Activated CD4-positive, alpha-beta T cell treated with anti-CD3 and anti-CD28 coated beads for 36 hours (primary cell): ENCODE data around the gene TUSC7. TPM values are rescaled to one million over a fixed set of nuclear protein-coding genes. Genes with fewer than 3 reads are reported as not detected.

ENCODE experiments used
- ATAC-seq: fragments of 200-7000 bp; cut with Tn5 transposase; one replicate; pipeline ENCODE4 v1.10.0; 2021; ENCODE audit warnings: mild to moderate bottlenecking, moderate library complexity
- CTCF ChIA-PET: fragments of 350-600 bp; sonication (Branson Sonifier 250); formaldehyde crosslinking; loops from one replicate; lab custom pipeline; 2021; ENCODE audit warnings: antibody characterized with exemption; lab: Charles Lee
- POLR2A ChIA-PET: fragments of 350-600 bp; sonication (Branson Sonifier 250); formaldehyde crosslinking; loops from one replicate; lab custom pipeline; 2021; ENCODE audit warnings: antibody characterized with exemption, inconsistent platforms; lab: Charles Lee
- DNase-seq: peaks from one replicate; pipeline ENCODE4 v3.0.0-alpha.2; 2020
- H3K27ac Mint-ChIP-seq: one replicate; pipeline ENCODE4 v1.8.0; 2021; ENCODE audit warnings: mixed read lengths
- H3K27me3 Mint-ChIP-seq: one replicate; pipeline ENCODE4 v1.8.0; 2021; ENCODE audit warnings: mixed read lengths
- H3K36me3 Mint-ChIP-seq: one replicate; pipeline ENCODE4 v1.8.0; 2021; ENCODE audit warnings: low read depth, mixed read lengths
- H3K4me1 Mint-ChIP-seq: one replicate; pipeline ENCODE4 v1.8.0; 2021; ENCODE audit warnings: mixed read lengths
- H3K4me3 Mint-ChIP-seq: one replicate; pipeline ENCODE4 v1.8.0; 2021; ENCODE audit warnings: mild to moderate bottlenecking, moderate library complexity, mixed read lengths
- H3K9me3 Mint-ChIP-seq: one replicate; pipeline ENCODE4 v1.8.0; 2021; ENCODE audit warnings: low read depth, mixed read lengths
- intact Hi-C, 2 experiments: fragments of 100-400 bp; cut with DNase I in 1 of 2; cut with micrococcal nuclease in 1 of 2; formaldehyde crosslinking; loops; one replicate each; pipeline versions ENCODE4 v1.14.2 to v1.15.1; 2022 to 2024; cut with DNase I, micrococcal nuclease
- total RNA-seq, 2 experiments: library from RNA; stranded (reverse); gene quantifications; one replicate each; pipeline ENCODE4 v1.2.3, GENCODE V29; 2021

TUSC7 gene
- total RNA-seq, 2 experiments from 2014 or later, result not detected

GRCh38 chr3:116716490-116716889, 6.9 kb downstream of the TUSC7 start:
- no peak for ATAC-seq
- Mint-ChIP-seq H3K4me1 (no peaks in the 10 kb centered on the region), H3K36me3 (no peaks in the 10 kb centered on the region), H3K27me3 (no peaks in the 10 kb centered on the region), H3K9me3 (no peaks in the 10 kb centered on the region), H3K4me3 (no peak overlapping the region), H3K27ac (no peak overlapping the region)
- no peak for DNase-seq
- POLR2A ChIA-PET, result no interaction called here
- intact Hi-C loops, result no loop called here
- CTCF ChIA-PET, result no interaction called here

- DNase-seq, result no peak
- Mint-ChIP-seq H3K4me1 (no peaks in the 10 kb centered on the region), H3K27me3 (no peaks in the 10 kb centered on the region), H3K9me3 (no peaks in the 10 kb centered on the region), H3K4me3 (no peak overlapping the region), H3K27ac (no peak overlapping the region), H3K36me3 (no peaks in the 10 kb centered on the region)
- intact Hi-C loops, result no loop called here
- ChIA-PET CTCF (no interaction called here), POLR2A (no interaction called here)
- no peak for ATAC-seq
These were observed 8.0 kb downstream of the TUSC7 start for GRCh38 chr3:116717566-116717965.

- Mint-ChIP-seq H3K27ac (no peak overlapping the region), H3K4me1 (no peaks in the 10 kb centered on the region), H3K9me3 (no peaks in the 10 kb centered on the region), H3K27me3 (no peaks in the 10 kb centered on the region), H3K4me3 (no peak overlapping the region), H3K36me3 (no peaks in the 10 kb centered on the region)
- CTCF ChIA-PET, result no interaction called here
- DNase-seq (no peak), ATAC-seq (no peak)
- POLR2A ChIA-PET, result no interaction called here
- intact Hi-C loops, result no loop called here
These were observed 18.9 kb downstream of the TUSC7 start for GRCh38 chr3:116728454-116728853.

- no peak for DNase-seq
- CTCF ChIA-PET, result no interaction called here
- Mint-ChIP-seq H3K36me3 (no peaks in the 10 kb centered on the region), H3K4me1 (no peaks in the 10 kb centered on the region), H3K27ac (no peak overlapping the region), H3K9me3 (peaks cover 2% of the 10 kb centered on the region), H3K4me3 (no peak overlapping the region), H3K27me3 (no peaks in the 10 kb centered on the region)
- no peak for ATAC-seq
- POLR2A ChIA-PET, result no interaction called here
- intact Hi-C loops, result no loop called here
These were observed 24.7 kb downstream of the TUSC7 start for GRCh38 chr3:116734243-116734642.

- Mint-ChIP-seq H3K9me3 (no peaks in the 10 kb centered on the region), H3K27me3 (no peaks in the 10 kb centered on the region), H3K27ac (no peak overlapping the region), H3K4me1 (no peaks in the 10 kb centered on the region), H3K4me3 (no peak overlapping the region), H3K36me3 (no peaks in the 10 kb centered on the region)
- CTCF ChIA-PET, result no interaction called here
- POLR2A ChIA-PET, result no interaction called here
- intact Hi-C loops, result no loop called here
- no peak for ATAC-seq
- DNase-seq, result no peak
These were observed 30.1 kb downstream of the TUSC7 start for GRCh38 chr3:116739678-116740077.

- DNase-seq (no peak), ATAC-seq (no peak)
- POLR2A ChIA-PET, result no interaction called here
- CTCF ChIA-PET, result no interaction called here
- no peaks in the 10 kb centered on the region for H3K27me3 Mint-ChIP-seq
- H3K36me3 Mint-ChIP-seq, result no peaks in the 10 kb centered on the region
- intact Hi-C loops, result no loop called here
- no peaks in the 10 kb centered on the region for H3K4me1 Mint-ChIP-seq
- H3K9me3 Mint-ChIP-seq, result peaks cover under 1% of the 10 kb centered on the region
- H3K27ac Mint-ChIP-seq, result no peak overlapping the region
- H3K4me3 Mint-ChIP-seq, result no peak overlapping the region
These were observed 30.7 kb downstream of the TUSC7 start for GRCh38 chr3:116740293-116740692.

- ChIA-PET CTCF (no interaction called here), POLR2A (no interaction called here)
- Mint-ChIP-seq H3K4me1 (no peaks in the 10 kb centered on the region), H3K27ac (no peak overlapping the region), H3K9me3 (peaks cover 2% of the 10 kb centered on the region), H3K36me3 (no peaks in the 10 kb centered on the region), H3K27me3 (no peaks in the 10 kb centered on the region), H3K4me3 (no peak overlapping the region)
- ATAC-seq (no peak), DNase-seq (no peak)
- intact Hi-C loops, result no loop called here
These were observed 31.9 kb downstream of the TUSC7 start for GRCh38 chr3:116741467-116741866.

- Mint-ChIP-seq H3K9me3 (peaks cover 2% of the 10 kb centered on the region), H3K4me1 (no peaks in the 10 kb centered on the region), H3K27me3 (no peaks in the 10 kb centered on the region), H3K27ac (no peak overlapping the region), H3K36me3 (no peaks in the 10 kb centered on the region), H3K4me3 (no peak overlapping the region)
- no peak for DNase-seq
- ChIA-PET CTCF (no interaction called here), POLR2A (no interaction called here)
- intact Hi-C loops, result no loop called here
- ATAC-seq, result no peak
These were observed 33.5 kb downstream of the TUSC7 start for GRCh38 chr3:116743062-116743461.

- Mint-ChIP-seq H3K4me3 (no peak overlapping the region), H3K36me3 (no peaks in the 10 kb centered on the region), H3K4me1 (no peaks in the 10 kb centered on the region), H3K27me3 (no peaks in the 10 kb centered on the region), H3K9me3 (peaks cover 2% of the 10 kb centered on the region), H3K27ac (no peak overlapping the region)
- ChIA-PET POLR2A (no interaction called here), CTCF (interaction anchor here (0.6 to 1.0 kb wide), 2 partner anchors 10 to 268 kb away, joined by 3 read pairs; no protein-coding TSS in a partner anchor)
- DNase-seq (no peak), ATAC-seq (no peak)
- intact Hi-C loops, result no loop called here
These were observed 39.8 kb downstream of the TUSC7 start for GRCh38 chr3:116749388-116749787.

- Mint-ChIP-seq H3K27ac (no peak overlapping the region), H3K36me3 (no peaks in the 10 kb centered on the region), H3K4me3 (no peak overlapping the region), H3K9me3 (no peaks in the 10 kb centered on the region), H3K4me1 (no peaks in the 10 kb centered on the region), H3K27me3 (peaks cover 2% of the 10 kb centered on the region)
- POLR2A ChIA-PET, result no interaction called here
- intact Hi-C loops, result loop anchor here (5.0 kb wide), 1 partner anchor 935 kb away; no protein-coding TSS in a partner anchor
- CTCF ChIA-PET, result no interaction called here
- DNase-seq, result no peak
- ATAC-seq, result no peak
These were observed 47.7 kb downstream of the TUSC7 start for GRCh38 chr3:116757315-116757714.

GRCh38 chr3:116759316-116759715, 49.7 kb downstream of the TUSC7 start:
- no peak overlapping the region for H3K4me3 Mint-ChIP-seq
- no peaks in the 10 kb centered on the region for H3K4me1 Mint-ChIP-seq
- intact Hi-C loops, result loop anchor here (2.0 to 5.0 kb wide), 2 partner anchors 619 to 937 kb away; no protein-coding TSS in a partner anchor
- H3K36me3 Mint-ChIP-seq, result no peaks in the 10 kb centered on the region
- peaks cover 2% of the 10 kb centered on the region for H3K27me3 Mint-ChIP-seq
- ChIA-PET POLR2A (no interaction called here), CTCF (interaction anchor here (0.8 to 2.2 kb wide), 2 partner anchors 9 to 12 kb away, joined by 3 to 7 read pairs; no protein-coding TSS in a partner anchor)
- no peak for DNase-seq
- H3K27ac Mint-ChIP-seq, result no peak overlapping the region
- ATAC-seq, result no peak
- H3K9me3 Mint-ChIP-seq, result no peaks in the 10 kb centered on the region
